KOPT-K1 (cell line): ENCODE measurements around the gene PCLO.

Experiments used
- H3K27ac ChIP-seq: fragments of 200-600 bp; sonication (generic); 2 replicates; pipeline ENCODE4 v1.5.1; 2016; ENCODE audit warnings: antibody characterized with exemption, mild to moderate bottlenecking, low read depth, low read length; ENCODE audit not compliant: poor library complexity, severe bottlenecking
- H3K36me3 ChIP-seq: fragments of 200-600 bp; sonication (generic); 2 replicates; pipeline ENCODE4 v1.5.1; 2017; ENCODE audit warnings: antibody characterized with exemption, mild to moderate bottlenecking, low read length, moderate library complexity; ENCODE audit not compliant: insufficient read depth
- H3K9me3 ChIP-seq: fragments of 200-600 bp; sonication (generic); 2 replicates; pipeline ENCODE4 v1.5.1; 2017; ENCODE audit warnings: antibody characterized with exemption, low read length, mild to moderate bottlenecking; ENCODE audit not compliant: insufficient read depth, poor library complexity, severe bottlenecking

The PCLO gene

GRCh38 chr7:83155407-83155806, 7.3 kb downstream of the PCLO start:
- H3K9me3 ChIP-seq, result no peaks in the 10 kb centered on the region
- H3K27ac ChIP-seq, result no peak overlapping the region
- no peaks in the 10 kb centered on the region for H3K36me3 ChIP-seq

- Histone ChIP-seq H3K9me3 (no peaks in the 10 kb centered on the region), H3K36me3 (no peaks in the 10 kb centered on the region), H3K27ac (no peak overlapping the region)
Observed at GRCh38 chr7:83153419-83153818, 9.3 kb downstream of the PCLO start.

- no peak overlapping the region for H3K27ac ChIP-seq
- no peaks in the 10 kb centered on the region for H3K36me3 ChIP-seq
- H3K9me3 ChIP-seq, result no peaks in the 10 kb centered on the region
Observed at GRCh38 chr7:83150310-83150709, 12.4 kb downstream of the PCLO start.

GRCh38 chr7:83149466-83149865, 13.2 kb downstream of the PCLO start:
- no peaks in the 10 kb centered on the region for H3K36me3 ChIP-seq
- no peaks in the 10 kb centered on the region for H3K9me3 ChIP-seq
- no peak overlapping the region for H3K27ac ChIP-seq

- no peaks in the 10 kb centered on the region for H3K36me3 ChIP-seq
- no peaks in the 10 kb centered on the region for H3K9me3 ChIP-seq
- no peak overlapping the region for H3K27ac ChIP-seq
Observed at GRCh38 chr7:83148776-83149175, 13.9 kb downstream of the PCLO start.

- Histone ChIP-seq H3K27ac (no peak overlapping the region), H3K9me3 (no peaks in the 10 kb centered on the region), H3K36me3 (no peaks in the 10 kb centered on the region)
Observed at GRCh38 chr7:83143107-83143506, 19.6 kb downstream of the PCLO start.

GRCh38 chr7:83142365-83142764, 20.3 kb downstream of the PCLO start:
- Histone ChIP-seq H3K9me3 (no peaks in the 10 kb centered on the region), H3K36me3 (no peaks in the 10 kb centered on the region), H3K27ac (no peak overlapping the region)

GRCh38 chr7:83141927-83142326, 20.8 kb downstream of the PCLO start:
- no peaks in the 10 kb centered on the region for H3K36me3 ChIP-seq
- no peaks in the 10 kb centered on the region for H3K9me3 ChIP-seq
- no peak overlapping the region for H3K27ac ChIP-seq

GRCh38 chr7:83130623-83131545, 31.8 kb downstream of the PCLO start:
- no peak overlapping the region for H3K27ac ChIP-seq
- H3K9me3 ChIP-seq, result no peaks in the 10 kb centered on the region
- H3K36me3 ChIP-seq, result no peaks in the 10 kb centered on the region

GRCh38 chr7:83130191-83130590, 32.5 kb downstream of the PCLO start:
- Histone ChIP-seq H3K27ac (no peak overlapping the region), H3K36me3 (no peaks in the 10 kb centered on the region), H3K9me3 (no peaks in the 10 kb centered on the region)

- H3K27ac ChIP-seq, result no peak overlapping the region
- H3K9me3 ChIP-seq, result peaks cover 9% of the 10 kb centered on the region
- no peaks in the 10 kb centered on the region for H3K36me3 ChIP-seq
Observed at GRCh38 chr7:83119494-83119893, 43.2 kb downstream of the PCLO start.

- H3K9me3 ChIP-seq, result peaks cover 9% of the 10 kb centered on the region
- no peak overlapping the region for H3K27ac ChIP-seq
- no peaks in the 10 kb centered on the region for H3K36me3 ChIP-seq
Observed at GRCh38 chr7:83119026-83119382, 43.7 kb downstream of the PCLO start.

GRCh38 chr7:83118347-83119025, 44.2 kb downstream of the PCLO start:
- Histone ChIP-seq H3K9me3 (peaks cover 9% of the 10 kb centered on the region), H3K36me3 (no peaks in the 10 kb centered on the region), H3K27ac (no peak overlapping the region)

- Histone ChIP-seq H3K9me3 (peaks cover 9% of the 10 kb centered on the region), H3K36me3 (no peaks in the 10 kb centered on the region), H3K27ac (no peak overlapping the region)
Observed at GRCh38 chr7:83117466-83117865, 45.2 kb downstream of the PCLO start.

GRCh38 chr7:83111391-83111790, 51.3 kb downstream of the PCLO start:
- Histone ChIP-seq H3K9me3 (no peaks in the 10 kb centered on the region), H3K36me3 (no peaks in the 10 kb centered on the region)

GRCh38 chr7:83109352-83109751, 53.3 kb downstream of the PCLO start:
- H3K9me3 ChIP-seq, result no peaks in the 10 kb centered on the region
- H3K27ac ChIP-seq, result no peak overlapping the region
- H3K36me3 ChIP-seq, result no peaks in the 10 kb centered on the region

More at GRCh38 chr7:83111391-83111790, 51.3 kb downstream of the PCLO start:
- H3K27ac ChIP-seq, result no peak overlapping the region
